ENCODE results near the gene ETS1.

The ETS1 gene

DNA sequence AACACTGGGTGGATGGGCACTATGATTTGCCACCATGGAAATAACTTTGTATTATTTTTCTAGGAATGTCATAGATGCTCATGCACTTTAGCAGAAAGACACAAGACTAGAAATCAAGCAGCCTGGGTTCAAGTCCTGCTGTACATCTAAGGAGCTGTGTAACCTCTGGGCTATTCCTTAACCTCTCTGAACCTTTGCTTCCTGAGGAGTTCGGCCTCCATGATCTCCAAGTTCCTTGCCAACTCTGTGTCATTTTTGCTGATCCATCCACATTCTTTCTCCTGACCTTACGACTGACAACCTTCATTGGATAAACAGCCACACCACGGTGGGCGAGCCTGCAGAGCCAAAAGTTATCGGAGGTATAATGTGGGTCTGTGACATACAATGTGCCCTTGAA, 24.1 kb downstream of the ETS1 start:
- no peak overlapping the region for H3K4me3 ChIP-seq (ENCODE audit: low read depth, low read length)
- TF ChIP-seq, protein P1, sequence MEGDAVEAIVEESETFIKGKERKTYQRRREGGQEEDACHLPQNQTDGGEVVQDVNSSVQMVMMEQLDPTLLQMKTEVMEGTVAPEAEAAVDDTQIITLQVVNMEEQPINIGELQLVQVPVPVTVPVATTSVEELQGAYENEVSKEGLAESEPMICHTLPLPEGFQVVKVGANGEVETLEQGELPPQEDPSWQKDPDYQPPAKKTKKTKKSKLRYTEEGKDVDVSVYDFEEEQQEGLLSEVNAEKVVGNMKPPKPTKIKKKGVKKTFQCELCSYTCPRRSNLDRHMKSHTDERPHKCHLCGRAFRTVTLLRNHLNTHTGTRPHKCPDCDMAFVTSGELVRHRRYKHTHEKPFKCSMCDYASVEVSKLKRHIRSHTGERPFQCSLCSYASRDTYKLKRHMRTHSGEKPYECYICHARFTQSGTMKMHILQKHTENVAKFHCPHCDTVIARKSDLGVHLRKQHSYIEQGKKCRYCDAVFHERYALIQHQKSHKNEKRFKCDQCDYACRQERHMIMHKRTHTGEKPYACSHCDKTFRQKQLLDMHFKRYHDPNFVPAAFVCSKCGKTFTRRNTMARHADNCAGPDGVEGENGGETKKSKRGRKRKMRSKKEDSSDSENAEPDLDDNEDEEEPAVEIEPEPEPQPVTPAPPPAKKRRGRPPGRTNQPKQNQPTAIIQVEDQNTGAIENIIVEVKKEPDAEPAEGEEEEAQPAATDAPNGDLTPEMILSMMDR (IDR thresholded peaks at IDR 0.05; ENCODE audit: borderline replicate concordance, insufficient read depth, low read depth, low read length): no peak

DNA sequence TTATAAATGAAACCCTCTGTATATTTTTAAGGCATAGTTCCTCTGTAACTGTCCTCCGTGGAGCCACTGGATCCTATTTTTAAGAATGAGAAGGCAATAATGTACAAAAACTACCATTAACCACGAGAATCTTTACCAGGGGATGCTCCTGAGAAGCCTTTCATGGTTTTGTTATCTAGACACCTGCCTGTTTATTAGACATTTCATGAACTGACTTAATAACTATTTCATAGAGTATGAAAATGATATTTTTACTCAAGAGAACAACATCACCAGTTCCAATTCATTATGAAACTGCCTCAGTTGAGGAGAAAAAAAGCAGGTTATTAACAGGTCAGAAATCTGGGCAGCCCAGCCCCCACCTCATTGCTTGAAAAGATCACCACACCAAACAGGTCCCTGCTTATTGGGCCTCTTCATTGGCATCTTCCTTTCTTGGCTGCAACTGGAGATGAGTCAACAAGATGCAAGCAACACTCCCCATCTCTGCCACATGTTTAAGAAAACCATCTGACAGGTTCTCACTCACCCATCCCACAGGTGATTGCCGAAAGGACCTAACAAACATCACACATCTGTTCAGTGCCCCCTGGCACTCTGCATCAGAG, 27.8 kb downstream of the ETS1 start:
- H3K4me3 ChIP-seq (ENCODE audit: low read depth, low read length): no peak overlapping the region
- TF ChIP-seq, protein P1 (IDR thresholded peaks at IDR 0.05; ENCODE audit: borderline replicate concordance, insufficient read depth, low read depth, low read length): no peak

DNA sequence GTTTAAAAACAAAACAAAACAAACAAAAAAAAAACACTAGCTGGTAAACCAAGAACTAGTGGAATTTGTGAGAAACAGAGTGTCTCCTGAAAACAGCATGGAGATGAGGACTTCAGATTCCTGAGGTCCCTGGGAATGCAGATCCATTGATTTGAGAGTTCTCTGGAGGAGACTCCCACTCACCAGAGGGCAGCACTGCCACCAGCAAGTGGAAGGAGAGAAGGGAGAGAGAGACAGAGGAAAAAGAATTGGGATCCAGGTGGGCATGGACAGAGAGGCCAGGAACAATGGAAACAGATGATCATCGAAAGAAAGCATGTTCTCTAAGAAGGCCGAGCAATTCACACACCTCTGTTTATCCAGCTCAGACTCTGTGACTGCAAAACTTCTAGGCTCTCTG, 31.8 kb downstream of the ETS1 start:
- TF ChIP-seq, protein P1 (IDR thresholded peaks at IDR 0.05; ENCODE audit: borderline replicate concordance, insufficient read depth, low read depth, low read length): no peak
- H3K4me3 ChIP-seq (ENCODE audit: low read depth, low read length): no peak overlapping the region

DNA sequence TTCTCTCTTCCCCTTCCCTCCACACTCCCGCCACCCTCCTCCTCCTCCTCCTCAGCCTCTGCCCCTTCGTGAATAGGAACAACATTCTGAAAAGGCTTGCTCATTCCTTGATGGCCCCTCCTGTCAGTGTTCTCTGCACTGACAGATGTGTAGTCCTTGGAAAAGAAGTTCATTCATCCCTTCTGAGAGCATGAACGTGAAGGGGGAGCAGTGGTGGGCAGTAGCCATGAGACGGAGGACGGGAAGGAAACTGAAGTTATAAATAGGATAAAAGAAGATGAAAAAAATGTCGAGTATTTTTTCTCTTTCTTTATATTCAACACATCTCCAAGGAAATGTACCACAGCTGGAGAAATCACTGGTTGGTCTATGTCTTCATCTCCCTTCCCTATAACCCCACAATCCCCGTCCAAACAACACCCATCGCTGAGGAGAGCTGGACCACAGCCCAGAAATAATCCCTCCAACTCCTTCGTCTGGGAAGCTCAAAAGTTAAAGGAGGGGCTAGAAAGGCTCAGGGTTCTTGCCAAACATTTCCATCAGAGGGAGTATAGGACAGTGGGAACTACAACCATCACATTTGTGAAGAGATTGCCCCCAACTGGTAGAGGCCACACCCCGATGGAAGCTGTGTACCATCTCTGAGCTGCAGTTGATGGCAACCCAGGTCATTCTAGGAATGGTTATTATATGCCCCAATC, 33.5 kb downstream of the ETS1 start:
- peak overlapping the region; percentile 33 for H3K4me3 ChIP-seq (ENCODE audit: low read depth, low read length)
- TF ChIP-seq, protein P1 (IDR thresholded peaks at IDR 0.05; ENCODE audit: borderline replicate concordance, insufficient read depth, low read depth, low read length): peak; percentile 28; the same call in 1 of the 2 replicates

DNA sequence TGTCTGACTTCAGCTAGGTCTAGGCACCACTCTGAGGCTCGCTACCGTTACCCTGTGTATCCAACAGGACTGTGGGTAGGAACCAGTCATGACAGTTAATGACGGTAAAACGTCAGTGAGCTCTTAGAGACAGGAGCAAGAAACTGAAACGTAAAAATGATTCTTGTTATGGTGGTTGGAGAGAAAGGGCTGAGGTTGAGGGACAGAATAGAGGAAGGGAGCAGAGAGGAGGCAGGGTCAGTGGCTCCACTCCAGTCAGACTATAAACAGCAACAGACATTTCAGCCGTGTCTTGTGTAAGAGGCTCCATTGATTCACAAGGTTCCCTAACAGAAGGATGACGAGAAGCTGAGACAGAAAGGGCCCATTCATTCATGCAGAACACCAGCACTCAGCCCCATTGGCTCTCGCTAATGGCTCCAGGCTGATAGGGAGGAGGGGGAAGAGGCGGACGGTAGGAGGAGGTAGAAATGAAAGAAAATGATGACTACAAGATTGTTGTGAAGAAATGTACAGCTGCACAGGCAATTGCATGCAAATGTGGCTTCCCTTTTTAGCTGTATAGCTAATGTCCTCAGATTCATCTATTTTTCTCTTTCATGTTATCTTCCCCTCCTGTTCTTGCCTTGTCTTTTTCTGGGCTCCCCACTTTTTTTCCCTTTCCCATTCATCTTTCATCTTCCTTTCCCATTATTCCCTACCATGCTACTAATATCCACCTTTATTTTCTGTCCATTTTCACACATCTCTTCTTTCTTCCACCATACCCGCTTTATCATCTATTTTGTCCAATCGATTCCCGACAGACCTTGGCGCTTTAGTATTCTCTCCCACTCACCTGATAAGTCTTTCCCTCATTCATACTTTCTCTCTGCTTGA, 34.3 kb downstream of the ETS1 start:
- TF ChIP-seq, protein P1 (IDR thresholded peaks at IDR 0.05; ENCODE audit: borderline replicate concordance, insufficient read depth, low read depth, low read length): no peak
- peak overlapping the region; percentile 33 for H3K4me3 ChIP-seq (ENCODE audit: low read depth, low read length)

DNA sequence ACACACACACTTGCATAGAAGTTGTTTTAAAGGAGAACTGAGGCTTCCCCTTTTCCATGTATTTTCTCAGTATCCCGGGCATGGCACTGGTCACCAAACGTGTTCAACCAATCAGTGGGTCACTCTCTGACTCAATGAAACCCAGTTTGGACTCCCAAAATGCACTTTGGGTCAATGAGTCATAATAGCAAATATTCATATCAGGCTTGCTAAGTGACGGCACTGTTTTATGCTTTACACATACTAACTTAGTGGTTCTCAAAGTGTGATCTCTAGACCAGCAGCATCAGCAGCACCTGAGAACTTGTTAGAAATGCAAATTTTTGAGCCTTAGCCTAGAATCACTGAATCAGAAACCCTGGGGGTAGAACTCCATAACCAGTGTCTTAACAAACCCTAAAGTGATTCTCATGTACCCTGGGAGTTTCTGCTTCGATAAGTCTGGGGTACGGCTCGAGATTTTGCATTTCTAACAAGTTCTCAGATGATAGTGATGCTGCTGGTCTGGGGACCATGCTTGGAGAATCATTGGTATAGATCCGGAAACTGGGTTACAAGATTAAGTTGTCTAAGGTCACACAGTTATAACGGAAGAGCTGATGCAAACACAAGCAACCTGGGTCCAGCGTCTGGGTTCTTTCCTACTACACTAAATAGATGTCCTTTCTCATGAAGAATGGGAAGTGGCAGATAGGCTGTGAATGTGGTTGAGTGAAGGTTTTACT, 35.6 kb downstream of the ETS1 start:
- peak overlapping the region; percentile 33 for H3K4me3 ChIP-seq (ENCODE audit: low read depth, low read length)
- TF ChIP-seq, protein P1 (IDR thresholded peaks at IDR 0.05; ENCODE audit: borderline replicate concordance, insufficient read depth, low read depth, low read length): no peak

Data from GM12875 (cell line).